NCI-H446 treated with DMSO at 0.1 percent for 48 hours (cell line): ENCODE data around the gene PCDHGA1.

Experiments
- DNase-seq: peaks from one replicate; lab custom pipeline; 2025; lab: John Stamatoyannopoulos, UW

The PCDHGA1 gene

DNA sequence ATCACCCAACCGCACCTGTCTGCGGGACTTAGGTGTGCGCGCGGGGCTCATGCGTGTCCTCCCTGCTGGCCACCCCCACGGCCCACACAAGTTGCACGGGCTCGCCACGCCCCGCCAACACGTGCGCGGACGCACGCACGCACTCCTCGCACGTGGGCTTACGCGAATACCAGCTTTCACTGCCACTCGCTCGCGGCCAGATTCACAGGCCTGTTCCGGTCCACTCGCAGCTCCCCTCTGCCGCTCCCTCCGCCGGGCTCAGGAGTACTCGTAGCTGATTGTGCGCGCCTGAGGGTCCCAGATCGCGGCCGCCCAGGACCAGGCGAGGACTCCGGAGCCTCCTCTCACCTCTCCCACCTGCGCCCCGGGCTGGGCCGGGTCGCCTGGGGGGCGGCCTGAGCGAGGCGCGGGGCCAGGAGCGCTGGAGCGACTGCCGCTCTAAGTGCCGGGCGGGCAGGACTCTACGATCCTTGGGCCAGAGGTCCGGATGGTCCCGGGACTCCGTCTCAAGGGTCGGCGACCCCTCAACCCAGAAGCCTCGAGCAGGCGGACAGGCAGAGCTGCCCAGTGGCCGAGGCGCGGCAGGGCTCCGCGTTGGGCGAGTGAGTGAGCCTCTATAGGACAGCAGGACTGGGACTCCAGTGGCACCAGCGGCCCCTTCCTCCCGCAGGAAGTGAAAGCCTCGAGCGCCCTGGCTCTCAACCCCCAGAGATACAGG, 162.0 kb downstream of the PCDHGA1 start:
- no peak for DNase-seq

DNA sequence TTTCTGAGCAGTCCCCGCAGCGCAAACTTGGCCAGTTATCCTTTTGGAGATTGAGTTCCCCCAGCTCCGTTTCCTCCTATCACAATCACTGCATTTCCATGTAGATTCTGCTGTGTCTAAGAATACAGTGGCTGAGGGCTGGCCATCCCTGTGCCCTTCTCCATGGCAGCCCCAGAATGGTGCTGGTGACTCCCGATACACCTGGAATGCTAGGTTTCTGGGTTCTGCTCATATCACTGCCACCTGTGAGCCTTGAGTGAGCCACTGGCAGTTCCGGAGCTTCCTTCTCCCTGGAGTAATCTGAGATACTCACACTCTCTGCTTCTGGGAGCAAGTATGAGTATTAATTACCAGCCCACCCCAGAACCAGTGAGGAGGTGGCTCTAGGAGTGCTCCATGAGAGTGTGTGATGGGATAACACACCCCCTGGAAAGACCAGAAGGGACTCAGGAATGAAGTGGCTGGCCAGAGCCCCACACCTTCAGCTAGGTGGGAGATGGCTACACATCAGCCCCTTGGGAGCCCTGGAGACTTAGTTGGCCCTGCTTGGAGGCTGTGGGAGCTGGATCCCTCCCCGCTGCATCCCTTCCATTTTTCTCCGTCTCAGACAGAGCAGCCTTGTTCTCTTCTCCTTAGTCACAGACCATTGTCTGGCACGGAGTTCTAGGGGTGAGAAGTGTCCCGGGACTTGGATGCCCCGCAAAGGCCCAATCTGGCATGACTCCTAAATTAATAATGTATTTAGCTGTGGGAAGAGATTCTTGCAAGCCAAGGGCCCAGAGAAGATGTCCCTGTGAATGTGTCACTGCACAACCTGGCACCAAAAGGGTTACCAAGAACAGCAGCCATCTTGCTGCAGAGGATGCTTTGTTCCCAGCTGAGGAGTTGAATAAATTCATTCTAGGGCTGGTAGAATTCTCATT, 163.4 kb downstream of the PCDHGA1 start:
- DNase-seq = no peak

DNA sequence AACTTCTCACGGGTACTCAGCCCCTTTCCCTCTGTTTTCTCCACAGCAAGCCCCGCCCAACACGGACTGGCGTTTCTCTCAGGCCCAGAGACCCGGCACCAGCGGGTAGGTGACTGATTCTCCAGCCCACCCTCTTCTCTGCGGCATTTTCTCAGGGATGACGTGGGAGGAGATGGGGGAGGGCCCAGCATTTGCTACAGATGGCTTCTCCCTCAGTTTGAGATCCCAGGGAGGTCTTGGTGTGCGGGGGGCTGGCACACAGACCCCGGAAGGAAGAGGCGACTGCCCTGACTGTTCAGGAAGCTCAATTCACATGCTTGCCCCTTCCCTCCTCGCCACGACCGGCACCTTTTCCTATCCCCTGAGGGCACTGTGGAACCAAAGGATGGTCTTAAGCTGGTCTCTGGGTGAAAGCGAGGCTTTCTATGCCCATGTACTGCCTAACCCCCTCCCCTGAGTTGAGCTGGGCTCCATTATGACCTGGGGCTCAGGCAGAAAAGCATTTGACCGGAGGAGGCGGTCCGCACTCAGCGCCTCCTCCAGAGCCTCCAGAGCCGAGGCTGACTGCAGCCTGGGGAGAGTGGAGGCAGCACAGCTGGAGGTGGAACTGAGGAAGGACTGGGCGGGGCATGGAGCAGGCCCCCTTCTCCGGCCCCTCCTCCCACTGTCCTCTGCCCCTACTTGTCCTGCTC, 164.6 kb downstream of the PCDHGA1 start:
- DNase-seq = no peak

- DNase-seq = no peak
Observed at GRCh38 chr5:141495453-141495811, 165.1 kb downstream of the PCDHGA1 start.

- peak; percentile 28 for DNase-seq
Observed at GRCh38 chr5:141496038-141496437, 165.7 kb downstream of the PCDHGA1 start.

DNA sequence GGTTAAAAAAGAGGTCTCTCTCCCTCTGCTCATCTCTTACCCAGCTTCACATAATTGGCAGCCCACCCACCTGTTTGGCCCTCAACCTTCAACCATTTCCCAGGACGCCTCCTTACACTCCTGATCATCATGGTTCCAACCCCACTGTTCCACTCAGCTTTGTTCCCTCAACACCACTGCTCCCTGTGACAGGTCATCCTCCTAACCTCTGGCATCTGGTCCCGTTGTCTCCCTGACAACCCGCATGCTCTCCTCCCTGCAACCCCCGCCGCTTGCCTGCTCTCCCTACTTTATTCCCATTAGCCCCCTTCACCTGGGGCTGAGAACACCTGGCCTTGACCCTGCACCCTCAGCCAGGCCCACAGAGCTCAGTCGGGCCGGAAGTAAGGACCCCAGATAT, 171.4 kb downstream of the PCDHGA1 start:
- DNase-seq = no peak

- peak; percentile 19 for DNase-seq
Observed at GRCh38 chr5:141503681-141504080, 173.4 kb downstream of the PCDHGA1 start.

DNA sequence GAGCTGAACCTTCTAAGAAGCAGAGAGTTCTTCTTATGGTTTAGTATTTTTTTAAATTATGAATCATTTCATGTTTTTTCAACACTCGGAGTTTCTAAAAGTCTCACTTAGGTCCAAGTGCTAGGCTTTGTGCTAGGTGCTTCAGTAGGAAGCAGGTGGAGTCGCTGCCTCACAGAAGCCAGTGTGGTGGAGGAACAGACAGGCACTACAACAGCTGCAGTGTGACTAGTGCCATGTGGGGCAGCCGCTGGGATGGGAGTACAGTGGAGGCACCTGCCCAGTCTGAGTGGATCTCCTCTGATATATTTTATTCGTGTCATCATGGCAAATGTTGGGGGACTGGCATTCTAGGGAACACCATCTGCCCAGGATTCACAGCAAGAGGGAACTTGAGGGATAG, 173.9 kb downstream of the PCDHGA1 start:
- no peak for DNase-seq

DNA sequence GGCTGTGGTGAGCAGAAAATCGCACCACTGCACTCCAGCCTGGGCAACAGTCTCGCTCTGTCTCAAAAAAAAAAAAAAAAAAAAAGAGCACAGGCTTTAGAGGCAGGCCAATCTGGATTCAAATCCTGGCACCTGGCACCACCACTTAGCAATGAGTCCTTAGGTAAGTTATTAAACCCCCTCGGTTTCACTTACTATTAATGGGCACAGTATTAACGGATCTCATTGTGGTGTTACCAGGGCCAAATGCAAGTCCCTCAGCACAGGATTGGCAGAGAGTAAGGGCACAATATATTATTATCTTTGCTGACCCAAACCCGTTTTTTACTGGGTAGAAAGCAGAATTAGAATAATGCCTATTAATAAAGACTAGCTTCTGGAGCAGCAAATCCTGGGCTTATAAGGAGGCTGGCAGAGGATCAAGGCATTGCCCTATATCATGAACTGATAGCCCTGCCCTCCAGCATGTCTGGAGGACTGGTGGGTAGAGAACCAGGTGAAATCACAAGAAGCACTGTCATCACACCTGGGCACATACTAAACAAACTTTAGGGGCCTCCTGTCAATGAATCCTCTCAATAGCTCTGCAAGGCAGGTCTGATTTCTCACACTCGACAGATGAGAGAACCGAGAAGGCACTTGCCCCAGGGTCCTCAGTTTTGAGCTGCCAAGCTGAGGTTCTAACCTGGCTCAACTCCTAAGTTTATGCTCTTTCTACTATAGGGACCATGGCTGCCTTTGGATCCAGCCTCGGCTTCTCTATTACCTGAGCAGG, 176.3 kb downstream of the PCDHGA1 start:
- no peak for DNase-seq

DNA sequence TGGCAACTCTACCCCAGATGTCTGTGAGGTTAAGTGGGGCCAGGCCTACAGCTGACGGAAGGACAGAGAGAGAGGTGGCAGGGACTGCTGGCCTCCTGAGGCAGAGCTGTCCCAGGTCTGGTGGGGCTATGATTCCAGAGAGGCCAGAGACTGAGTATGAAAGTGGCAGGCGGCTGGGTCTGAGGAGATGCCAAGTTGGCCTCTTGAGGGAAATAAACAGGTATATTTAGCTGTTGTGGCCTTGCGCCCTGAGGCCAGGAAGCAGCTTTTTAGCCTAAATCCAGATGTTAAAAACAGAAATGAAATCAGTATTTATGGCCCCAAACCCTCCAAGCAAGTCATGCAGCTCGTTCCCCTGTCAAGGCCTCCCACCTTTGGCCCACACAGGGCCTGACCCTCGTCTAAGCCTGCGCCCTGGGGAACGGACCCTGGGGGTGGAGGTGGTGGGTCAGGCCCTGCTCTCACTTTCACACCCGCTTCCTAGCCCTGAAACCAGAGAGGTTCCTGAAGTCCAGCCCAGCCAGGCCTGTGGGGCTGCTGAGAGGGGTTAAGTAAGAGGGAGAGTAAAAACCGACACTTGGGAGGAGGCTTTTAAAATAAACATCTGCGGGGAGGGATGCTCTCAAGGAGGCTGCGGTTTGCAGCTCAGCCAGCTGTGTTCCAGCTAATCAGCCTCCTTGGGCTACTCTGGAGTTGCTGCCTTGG, 177.2 kb downstream of the PCDHGA1 start:
- DNase-seq = no peak

DNA sequence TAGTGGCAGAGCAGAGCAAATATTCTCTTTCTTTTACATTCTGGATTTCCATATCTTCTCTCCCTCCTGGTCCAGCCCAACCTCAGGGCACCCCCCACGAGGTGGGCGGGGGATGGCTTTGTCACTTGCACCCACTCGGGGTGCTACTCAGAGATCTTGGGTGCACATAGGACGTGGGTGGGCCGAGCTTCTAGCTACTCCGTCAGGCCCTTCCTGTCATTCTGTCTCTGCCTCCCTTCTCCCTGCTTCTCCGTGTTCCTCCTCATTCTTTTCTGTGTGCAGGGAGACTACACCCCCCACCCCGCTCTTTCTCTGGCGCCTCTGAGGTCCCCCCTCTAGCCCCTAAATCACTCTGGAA, 178.1 kb downstream of the PCDHGA1 start:
- DNase-seq = no peak

GRCh38 chr5:141508798-141509611, 178.7 kb downstream of the PCDHGA1 start:
- DNase-seq = peak; percentile 33

GRCh38 chr5:141510160-141510559, 179.8 kb downstream of the PCDHGA1 start:
- no peak for DNase-seq

- no peak for DNase-seq
Observed at GRCh38 chr5:141510850-141511601, 180.7 kb downstream of the PCDHGA1 start.

DNA sequence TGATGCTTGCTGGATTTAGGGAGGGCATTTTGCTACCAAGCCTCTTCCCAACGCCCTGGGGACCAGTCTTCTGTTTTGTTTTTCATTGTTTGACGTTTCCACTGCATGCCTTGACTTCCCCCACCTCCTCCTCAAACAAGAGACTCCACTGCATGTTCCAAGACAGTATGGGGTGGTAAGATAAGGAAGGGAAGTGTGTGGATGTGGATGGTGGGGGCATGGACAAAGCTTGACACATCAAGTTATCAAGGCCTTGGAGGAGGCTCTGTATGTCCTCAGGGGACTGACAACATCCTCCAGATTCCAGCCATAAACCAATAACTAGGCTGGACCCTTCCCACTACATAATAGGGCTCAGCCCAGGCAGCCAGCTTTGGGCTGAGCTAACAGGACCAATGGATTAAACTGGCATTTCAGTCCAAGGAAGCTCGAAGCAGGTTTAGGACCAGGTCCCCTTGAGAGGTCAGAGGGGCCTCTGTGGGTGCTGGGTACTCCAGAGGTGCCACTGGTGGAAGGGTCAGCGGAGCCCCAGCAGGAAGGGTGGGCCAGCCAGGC, 181.5 kb downstream of the PCDHGA1 start:
- no peak for DNase-seq

GRCh38 chr5:141512390-141512910, 182.1 kb downstream of the PCDHGA1 start:
- no peak for DNase-seq

DNA sequence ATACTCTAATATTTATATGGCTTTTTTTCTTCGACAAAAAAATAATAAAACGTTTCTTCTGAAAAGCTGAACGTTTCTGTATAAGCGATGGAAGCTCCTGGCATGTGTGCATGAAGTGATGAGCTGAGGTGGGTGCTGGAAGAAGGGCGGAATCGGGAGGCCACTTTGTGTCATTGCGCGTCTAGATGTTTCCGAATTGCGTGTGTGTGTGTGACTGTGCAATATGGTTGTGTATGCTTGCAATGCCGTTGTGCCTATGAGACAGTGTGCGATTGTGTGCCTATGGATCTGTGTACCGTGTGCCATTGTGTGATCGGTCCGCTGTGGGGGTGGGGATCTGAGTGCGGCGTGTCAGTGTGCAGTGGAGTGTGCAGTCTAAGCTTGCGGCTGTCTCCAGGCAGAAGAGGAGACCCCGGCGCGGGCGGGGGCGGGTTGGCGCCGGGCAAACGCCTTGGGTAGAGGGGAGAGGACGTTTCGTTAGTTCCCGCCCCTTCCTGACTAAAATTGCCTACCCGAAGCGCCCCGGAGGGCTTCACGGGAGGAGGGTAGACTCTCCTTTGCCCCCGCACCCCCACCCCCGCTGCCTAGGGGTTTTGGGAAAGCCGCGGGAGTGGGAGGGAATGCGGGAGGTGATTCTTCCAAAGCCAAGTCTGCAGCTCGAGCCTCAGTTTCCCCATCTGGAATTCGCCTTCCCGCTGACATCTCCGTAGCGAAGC, 182.8 kb downstream of the PCDHGA1 start:
- no peak for DNase-seq

DNA sequence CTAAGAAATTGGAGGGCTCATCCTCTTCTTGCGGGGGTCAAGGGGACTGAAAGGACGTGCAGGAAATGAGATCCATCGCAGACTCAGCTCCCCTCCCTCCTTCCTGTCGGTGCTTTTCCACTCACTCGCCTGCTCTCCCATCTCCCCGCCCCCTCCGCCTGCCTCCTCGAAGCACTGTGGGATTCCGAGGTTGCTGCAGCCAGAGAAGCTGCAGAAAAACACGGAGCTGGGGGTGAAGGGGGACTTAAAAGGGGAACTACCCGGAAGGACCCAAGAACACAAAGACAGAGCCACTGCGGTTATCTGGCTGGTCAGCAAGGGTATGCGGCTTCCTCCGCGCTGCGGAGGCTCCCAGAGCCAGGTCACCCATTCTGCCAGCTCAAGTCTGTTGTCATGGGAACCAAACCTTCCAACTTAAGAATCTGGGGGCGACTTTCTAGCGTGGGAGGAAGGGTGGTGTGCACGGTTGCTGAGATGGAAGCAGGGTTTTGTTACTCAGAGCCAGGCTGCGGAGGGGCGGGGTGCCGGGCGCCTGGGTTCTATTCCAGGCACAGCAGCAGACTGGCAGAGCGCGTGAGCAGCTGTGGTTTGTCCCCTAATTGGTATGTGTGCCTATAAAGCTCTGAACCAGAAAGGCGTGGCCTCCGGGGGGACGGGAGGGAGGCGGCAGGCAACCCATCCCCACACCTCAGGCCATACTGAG, 183.5 kb downstream of the PCDHGA1 start:
- DNase-seq = peak; percentile 92
